Subcutaneous abdominal adipose tissue (tissue), 5 donors: ENCODE data around the gene OR2A2.

Source experiments
- H3K27ac ChIP-seq: one replicate; pipeline ENCODE4 v1.7.0; 2013; ENCODE audit warnings: low read depth, mild to moderate bottlenecking, inconsistent platforms, low read length, moderate library complexity
- H3K27me3 ChIP-seq, 5 donors: one replicate each; pipeline ENCODE4 v1.7.0; 2013; ENCODE audit warnings: low read length in 5 of 5, inconsistent platforms in 1 of 5; ENCODE audit not compliant: control insufficient read depth in 5 of 5, insufficient read depth in 4 of 5
- H3K36me3 ChIP-seq, 5 donors: one replicate each; pipeline ENCODE4 v1.7.0; 2013; ENCODE audit warnings: low read length in 5 of 5; ENCODE audit not compliant: control insufficient read depth in 5 of 5, insufficient read depth in 5 of 5
- H3K4me1 ChIP-seq, 5 donors: one replicate each; pipeline ENCODE4 v1.7.0; 2013; ENCODE audit warnings: low read length in 5 of 5, mild to moderate bottlenecking in 3 of 5, moderate library complexity in 1 of 5; ENCODE audit not compliant: control insufficient read depth in 5 of 5, insufficient read depth in 5 of 5
- H3K4me3 ChIP-seq, 5 donors: one replicate each; pipeline ENCODE4 v1.7.0; 2013; ENCODE audit warnings: low read length in 5 of 5, low read depth in 1 of 5
- H3K9ac ChIP-seq, 5 donors: one replicate each; pipeline ENCODE4 v1.7.0; 2013; ENCODE audit warnings: low read length in 5 of 5, mild to moderate bottlenecking in 4 of 5, moderate library complexity in 3 of 5
- H3K9me3 ChIP-seq, 5 donors: one replicate each; pipeline ENCODE4 v1.7.0; 2013; ENCODE audit warnings: low read length in 5 of 5; ENCODE audit not compliant: control insufficient read depth in 5 of 5
- donor health status: healthy.
- donor health status: healthy.
- donor health status: healthy.
- donor health status: healthy.
- donor health status: healthy.

OR2A2 gene

GRCh38 chr7:144133307-144133706 lies 23.9 kb downstream of the OR2A2 start:
- Histone ChIP-seq H3K27ac (no peak overlapping the region), H3K27me3 (no peaks in the 10 kb centered on the region), H3K4me3 (no peak overlapping the region), H3K36me3 (no peaks in the 10 kb centered on the region), H3K9ac (no peak overlapping the region), H3K9me3 (no peaks in the 10 kb centered on the region), H3K4me1 (no peaks in the 10 kb centered on the region)

GRCh38 chr7:144134116-144134515 lies 24.7 kb downstream of the OR2A2 start:
- Histone ChIP-seq H3K9me3 (no peaks in the 10 kb centered on the region), H3K27me3 (no peaks in the 10 kb centered on the region), H3K9ac (no peak overlapping the region), H3K36me3 (no peaks in the 10 kb centered on the region), H3K4me3 (no peak overlapping the region), H3K27ac (no peak overlapping the region), H3K4me1 (no peaks in the 10 kb centered on the region)

- no peak overlapping the region for H3K9ac ChIP-seq
- H3K4me1 ChIP-seq: no peaks in the 10 kb centered on the region
- H3K9me3 ChIP-seq: peaks cover 0 to 5% (median 0%) of the 10 kb centered on the region in 5 donors
- H3K4me3 ChIP-seq: no peak overlapping the region
- H3K36me3 ChIP-seq: no peaks in the 10 kb centered on the region
- no peaks in the 10 kb centered on the region for H3K27me3 ChIP-seq
- H3K27ac ChIP-seq: no peak overlapping the region
Observed at GRCh38 chr7:144137501-144137900, 28.1 kb downstream of the OR2A2 start.

GRCh38 chr7:144142187-144142586 lies 32.8 kb downstream of the OR2A2 start:
- H3K4me3 ChIP-seq: no peak overlapping the region
- no peak overlapping the region for H3K9ac ChIP-seq
- H3K4me1 ChIP-seq: no peaks in the 10 kb centered on the region
- no peak overlapping the region for H3K27ac ChIP-seq
- H3K9me3 ChIP-seq: peaks cover 0 to 11% (median 9%) of the 10 kb centered on the region in 5 donors
- H3K27me3 ChIP-seq: no peaks in the 10 kb centered on the region
- H3K36me3 ChIP-seq: no peaks in the 10 kb centered on the region

GRCh38 chr7:144144426-144144825 lies 35.0 kb downstream of the OR2A2 start:
- no peak overlapping the region for H3K4me3 ChIP-seq
- H3K4me1 ChIP-seq: no peaks in the 10 kb centered on the region
- H3K27ac ChIP-seq: no peak overlapping the region
- no peaks in the 10 kb centered on the region for H3K36me3 ChIP-seq
- H3K9me3 ChIP-seq: peaks cover 3 to 29% (median 24%) of the 10 kb centered on the region in 5 donors
- no peaks in the 10 kb centered on the region for H3K27me3 ChIP-seq
- H3K9ac ChIP-seq: no peak overlapping the region

GRCh38 chr7:144148224-144148827 lies 38.9 kb downstream of the OR2A2 start:
- H3K36me3 ChIP-seq: no peaks in the 10 kb centered on the region
- no peaks in the 10 kb centered on the region for H3K4me1 ChIP-seq
- no peaks in the 10 kb centered on the region for H3K27me3 ChIP-seq
- H3K27ac ChIP-seq: no peak overlapping the region
- peaks cover 9 to 31% (median 25%) of the 10 kb centered on the region in 5 donors for H3K9me3 ChIP-seq
- H3K4me3 ChIP-seq: peak overlapping the region in 1 of 5 donors; percentile 33
- H3K9ac ChIP-seq: no peak overlapping the region

GRCh38 chr7:144158861-144159260 lies 49.5 kb downstream of the OR2A2 start:
- Histone ChIP-seq H3K9ac (no peak overlapping the region), H3K36me3 (no peaks in the 10 kb centered on the region), H3K4me1 (no peaks in the 10 kb centered on the region), H3K27me3 (peaks cover 0 to 3% (median 0%) of the 10 kb centered on the region in 5 donors), H3K27ac (no peak overlapping the region), H3K4me3 (no peak overlapping the region), H3K9me3 (no peaks in the 10 kb centered on the region)
